ENCODE measurements around the gene TENM4.

Gene TENM4

GRCh38 chr11:78949976-78950690 lies 490.7 kb downstream of the TENM4 start:
- DNase-seq = no peak

- no peak for DNase-seq
Measured at GRCh38 chr11:78946945-78947902, 493.6 kb downstream of the TENM4 start.

- no peak for DNase-seq
Measured at GRCh38 chr11:78943841-78944240, 497.0 kb downstream of the TENM4 start.

GRCh38 chr11:78943154-78943553 lies 497.7 kb downstream of the TENM4 start:
- no peak for DNase-seq

GRCh38 chr11:78941226-78941851 lies 499.5 kb downstream of the TENM4 start:
- no peak for DNase-seq

- DNase-seq = no peak
Measured at GRCh38 chr11:78940500-78941225, 500.2 kb downstream of the TENM4 start.

GRCh38 chr11:78938971-78939370 lies 501.9 kb downstream of the TENM4 start:
- no peak for DNase-seq

- no peak for DNase-seq
Measured at GRCh38 chr11:78938036-78938435, 502.8 kb downstream of the TENM4 start.

- DNase-seq = peak; percentile 81
Measured at GRCh38 chr11:78935398-78936068, 505.3 kb downstream of the TENM4 start.

GRCh38 chr11:78933350-78933749 lies 507.5 kb downstream of the TENM4 start:
- DNase-seq = no peak

- no peak for DNase-seq
Measured at GRCh38 chr11:78932757-78933156, 508.1 kb downstream of the TENM4 start.

GRCh38 chr11:78931891-78932290 lies 508.9 kb downstream of the TENM4 start:
- DNase-seq = no peak

GRCh38 chr11:78930810-78931523 lies 509.9 kb downstream of the TENM4 start:
- DNase-seq = no peak

GRCh38 chr11:78929906-78930220 lies 511.0 kb downstream of the TENM4 start:
- no peak for DNase-seq

- no peak for DNase-seq
Measured at GRCh38 chr11:78929207-78929905, 511.5 kb downstream of the TENM4 start.

- no peak for DNase-seq
Measured at GRCh38 chr11:78927511-78927910, 513.3 kb downstream of the TENM4 start.

GRCh38 chr11:78926633-78927338 lies 514.0 kb downstream of the TENM4 start:
- no peak for DNase-seq

- no peak for DNase-seq
Measured at GRCh38 chr11:78925387-78925786, 515.4 kb downstream of the TENM4 start.

- DNase-seq = peak; percentile 2
Measured at GRCh38 chr11:78922859-78923625, 517.8 kb downstream of the TENM4 start.

GRCh38 chr11:78921509-78921908 lies 519.3 kb downstream of the TENM4 start:
- no peak for DNase-seq
